Ascending aorta (tissue), 2 donors: ENCODE results near the gene TSPO2. TPM values are rescaled to one million over a fixed set of nuclear protein-coding genes. Genes with fewer than 3 reads are reported as not detected.

Experiments
- DNase-seq, 2 donors: peaks; one replicate each; pipeline ENCODE4 v3.0.0-alpha.2; 2019; ENCODE audit warnings: low spot score in 2 of 2
- H3K27ac ChIP-seq, 2 donors: fragments of 200-600 bp; sonication (generic); one replicate each; pipeline ENCODE4 v1.5.1; 2016 to 2017; ENCODE audit warnings: mild to moderate bottlenecking in 1 of 2
- H3K27me3 ChIP-seq: fragments of 200-600 bp; sonication (generic); one replicate; pipeline ENCODE4 v1.5.1; 2017
- H3K36me3 ChIP-seq, 2 donors: fragments of 200-600 bp; sonication (generic); one replicate each; pipeline ENCODE4 v1.5.1; 2016
- H3K4me1 ChIP-seq, 2 donors: fragments of 200-600 bp; sonication (generic); one replicate each; pipeline ENCODE4 v1.5.1; 2016 to 2017; ENCODE audit warnings: mild to moderate bottlenecking in 1 of 2
- H3K4me3 ChIP-seq, 2 donors: fragments of 200-600 bp; sonication (generic); one replicate each; pipeline ENCODE4 v1.5.1; 2016 to 2017; ENCODE audit warnings: mild to moderate bottlenecking in 1 of 2
- H3K9me3 ChIP-seq, 2 donors: fragments of 200-600 bp; sonication (generic); one replicate each; pipeline ENCODE4 v1.5.1; 2016
- CTCF ChIP-seq, 3 experiments: fragments of 200-600 bp in 2 of 3; fragments of 450-650 bp in 1 of 3; sonication (generic) in 2 of 3; IDR thresholded peaks; one replicate each; pipeline ENCODE4 v1.5.1; 2016 to 2019; ENCODE audit warnings: antibody characterized with exemption in 3 of 3, mild to moderate bottlenecking in 1 of 3, moderate library complexity in 1 of 3
- intact Hi-C: fragments of 100-400 bp; cut with DNase I; formaldehyde crosslinking; loops from one replicate; pipeline ENCODE4 v1.15.1; 2023
- total RNA-seq: library from RNA; depleted of rRNA; stranded (reverse); fragments of >200 nt; gene quantifications from one replicate; pipeline ENCODE4 v1.1.0, GENCODE V29; 2016

Gene TSPO2
- not detected for total RNA-seq

GRCh38 chr6:41042226-41043055, at the start of gene TSPO2:
Gene TSPO2 (plus strand): TSS chr6:41042467. CDS start chr6:41042986, 519 bp downstream.
- no peaks in the 10 kb centered on the region for H3K27me3 ChIP-seq
- H3K27ac ChIP-seq, result no peak within 1 kb of the TSS
- no peaks in the 10 kb centered on the region for H3K4me1 ChIP-seq
- intact Hi-C loops, result no loop called here
- no peaks in the 10 kb centered on the region for H3K9me3 ChIP-seq
- no peak within 1 kb of the TSS for H3K4me3 ChIP-seq
- no peak for DNase-seq
- no peak for TF ChIP-seq CTCF (IDR thresholded peaks at IDR 0.05)
- H3K36me3 ChIP-seq, result no peaks in the 10 kb centered on the region

GRCh38 chr6:40992746-40993145, 49.5 kb upstream of the TSPO2 start:
- H3K36me3 ChIP-seq, result no peaks in the 10 kb centered on the region
- no peak for TF ChIP-seq CTCF (IDR thresholded peaks at IDR 0.05)
- intact Hi-C loops, result no loop called here

GRCh38 chr6:40996591-40997233, 45.6 kb upstream of the TSPO2 start:
- Histone ChIP-seq H3K36me3 (no peaks in the 10 kb centered on the region), H3K27ac (no peak overlapping the region), H3K4me1 (peaks cover 4% of the 10 kb centered on the region in 2 donors), H3K9me3 (no peaks in the 10 kb centered on the region), H3K4me3 (no peak overlapping the region), H3K27me3 (no peaks in the 10 kb centered on the region)
- no peak for DNase-seq
- intact Hi-C loops, result no loop called here
- no peak for TF ChIP-seq CTCF (IDR thresholded peaks at IDR 0.05)

More at GRCh38 chr6:40992746-40993145, 49.5 kb upstream of the TSPO2 start:
- Histone ChIP-seq H3K4me3 (no peak overlapping the region), H3K9me3 (no peaks in the 10 kb centered on the region), H3K4me1 (peaks cover 4% of the 10 kb centered on the region in 2 donors), H3K27me3 (no peaks in the 10 kb centered on the region), H3K27ac (no peak overlapping the region)
- no peak for DNase-seq

- Histone ChIP-seq H3K27me3 (no peaks in the 10 kb centered on the region), H3K4me3 (no peak overlapping the region), H3K27ac (no peak overlapping the region), H3K4me1 (peaks cover 4% of the 10 kb centered on the region in 2 donors), H3K9me3 (no peaks in the 10 kb centered on the region), H3K36me3 (no peaks in the 10 kb centered on the region)
- intact Hi-C loops, result no loop called here
- no peak for DNase-seq
- TF ChIP-seq CTCF (IDR thresholded peaks at IDR 0.05), result no peak
These were observed 44.9 kb upstream of the TSPO2 start for GRCh38 chr6:40997234-40997957.

- Histone ChIP-seq H3K36me3 (no peaks in the 10 kb centered on the region), H3K4me3 (no peak overlapping the region), H3K27me3 (no peaks in the 10 kb centered on the region), H3K4me1 (peaks cover 4% of the 10 kb centered on the region in 2 donors), H3K9me3 (no peaks in the 10 kb centered on the region), H3K27ac (no peak overlapping the region)
- intact Hi-C loops, result no loop called here
- no peak for DNase-seq
- TF ChIP-seq CTCF (IDR thresholded peaks at IDR 0.05), result no peak
These were observed 43.6 kb upstream of the TSPO2 start for GRCh38 chr6:40998661-40999060.
